HS-5 (cell line): Measurements from ENCODE around the gene CNTN4.
"Not testable (repeated sequence)": the region's sequence is repeated elsewhere in the genome, so short reads cannot be mapped to it uniquely, and the experiment has no call there.

Experiments
- DNase-seq: peaks from one replicate; pipeline ENCODE4 v3.0.0-alpha.2; 2012; ENCODE audit warnings: low read depth

Gene CNTN4

DNA sequence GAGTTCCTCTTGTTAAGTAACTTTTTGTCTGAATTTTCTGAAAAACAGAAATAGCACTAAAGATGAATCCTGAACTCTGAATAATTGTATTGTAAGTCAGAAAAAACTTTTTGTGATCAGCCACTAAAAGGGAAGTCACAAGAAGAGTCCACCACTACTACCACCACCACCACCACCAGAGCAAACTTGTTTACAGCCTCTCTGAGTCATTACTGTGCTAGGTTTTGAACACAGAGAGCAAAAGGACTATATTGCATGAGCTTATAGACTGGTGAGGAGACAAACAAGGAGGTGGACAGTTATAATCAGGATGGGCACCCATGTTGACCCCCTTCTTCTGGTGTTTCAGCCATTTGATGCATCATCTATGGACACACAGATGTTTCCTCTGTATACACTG lies 869.8 kb downstream of the CNTN4 start:
- DNase-seq: no peak

GRCh38 chr3:2976212-2976611 lies 877.5 kb downstream of the CNTN4 start:
- DNase-seq: no peak

GRCh38 chr3:2976796-2977195 lies 878.1 kb downstream of the CNTN4 start:
- no peak for DNase-seq

DNA sequence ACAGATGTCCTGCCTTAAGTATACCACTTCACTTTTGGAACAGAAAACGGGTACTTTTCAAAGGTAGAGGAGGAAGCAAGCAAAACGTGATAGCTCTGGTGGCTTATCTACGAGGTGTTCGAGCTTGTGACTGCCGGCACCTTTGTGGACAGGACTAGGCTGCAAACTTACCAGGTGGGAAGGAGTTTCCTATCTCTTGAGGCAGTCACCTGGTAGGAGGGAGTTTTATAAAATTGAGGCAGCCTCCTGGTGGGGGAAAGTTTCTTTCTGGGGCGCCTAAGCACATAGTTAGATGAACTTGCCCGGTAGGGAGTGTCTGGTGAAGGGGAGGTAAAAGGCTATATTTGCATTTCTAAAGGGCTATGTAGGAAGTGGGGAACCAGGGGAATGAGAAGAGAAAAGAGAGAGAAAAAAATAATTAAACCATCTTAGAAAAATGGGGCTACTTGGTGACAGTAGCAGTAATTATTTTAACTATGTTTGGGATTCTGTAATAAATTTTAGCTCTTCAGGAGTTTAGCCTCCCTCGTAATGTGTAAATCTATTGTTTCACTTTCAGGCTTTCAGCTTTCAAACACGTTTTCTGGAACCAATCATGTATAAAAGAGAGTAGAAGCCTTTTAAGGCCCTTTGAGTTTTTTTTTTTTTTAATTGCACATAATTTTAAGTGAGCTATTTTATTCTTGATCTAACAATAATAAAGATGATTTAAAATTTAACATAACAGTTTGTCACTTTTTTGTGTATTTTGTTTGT lies 880.5 kb downstream of the CNTN4 start:
- no peak for DNase-seq

DNA sequence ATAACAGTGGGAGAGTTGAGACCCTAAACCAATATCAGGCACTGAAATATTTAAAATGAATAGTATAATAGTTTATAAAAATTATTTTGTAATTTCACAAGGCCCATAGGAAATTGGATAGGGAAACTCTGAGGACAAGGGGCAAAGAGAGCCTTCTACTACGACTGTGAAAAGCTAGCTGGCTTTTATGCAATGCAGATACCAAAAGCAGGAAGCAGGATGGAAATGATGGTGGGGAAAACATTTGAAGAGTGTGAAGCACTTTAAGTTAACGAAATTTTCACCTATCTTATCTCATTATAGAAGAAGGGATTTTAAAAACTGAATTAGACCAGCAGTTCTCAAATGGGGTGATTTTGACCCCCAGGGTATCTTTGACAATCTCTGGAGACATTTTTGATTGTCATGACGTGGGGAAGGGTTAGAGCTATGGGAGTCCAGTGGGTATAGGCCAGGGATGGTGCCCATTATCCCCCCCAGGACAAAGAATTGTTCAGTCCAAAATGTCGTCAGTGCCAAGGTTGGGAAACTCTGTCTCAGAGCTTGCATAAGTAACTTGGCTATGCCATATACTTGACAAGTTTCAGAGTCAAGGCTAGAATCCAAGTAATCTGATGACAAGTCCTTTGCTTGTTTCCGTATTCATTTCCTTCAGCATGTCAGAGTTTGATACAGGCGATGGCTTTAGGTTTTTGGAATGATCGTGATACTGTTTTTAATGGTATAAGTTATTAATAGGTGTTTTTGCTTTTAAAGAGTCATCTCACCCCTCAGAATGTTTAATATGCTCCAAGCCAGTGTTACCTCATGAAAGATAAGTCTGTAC lies 885.6 kb downstream of the CNTN4 start:
- DNase-seq: no peak

DNA sequence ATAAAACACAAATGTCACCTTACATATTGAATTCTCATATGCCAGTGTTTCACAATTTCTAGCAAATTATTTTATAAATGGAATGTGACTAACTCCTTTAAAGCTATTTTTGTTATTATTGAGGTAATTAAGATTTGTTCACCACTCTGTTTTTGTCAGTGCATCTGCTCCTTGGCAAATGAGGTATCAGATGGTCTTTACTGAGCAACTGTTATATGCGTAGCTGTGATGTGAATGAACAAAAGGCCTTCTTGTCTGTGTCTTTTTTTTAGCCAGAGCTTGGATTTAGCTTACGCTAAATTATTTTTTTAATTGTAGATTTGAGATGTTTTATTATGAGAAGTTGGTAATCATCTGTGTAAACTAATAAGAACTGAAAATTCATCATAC lies 886.2 kb downstream of the CNTN4 start:
- no peak for DNase-seq

- DNase-seq: no peak
Observed at GRCh38 chr3:2985479-2985878, 886.8 kb downstream of the CNTN4 start.

DNA sequence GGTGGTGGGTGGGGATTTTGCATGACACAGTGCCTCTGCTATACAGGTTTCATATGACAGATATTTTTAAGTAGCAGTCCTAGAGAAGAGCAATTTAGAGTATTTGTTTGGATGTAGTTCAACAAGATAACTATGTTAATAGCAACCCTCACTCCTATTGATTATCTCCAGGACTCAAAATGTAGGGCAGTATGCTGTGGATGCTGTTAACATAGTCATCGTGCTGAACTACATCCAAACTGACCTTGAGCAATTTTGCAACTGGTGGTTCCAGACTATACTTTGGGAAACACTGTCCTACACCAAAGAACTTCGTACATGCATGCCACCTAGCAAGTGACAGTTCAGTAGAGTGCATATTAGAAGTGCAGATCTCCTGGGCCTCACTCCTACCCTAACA lies 893.9 kb downstream of the CNTN4 start:
- no peak for DNase-seq

GRCh38 chr3:2993130-2993529 lies 894.5 kb downstream of the CNTN4 start:
- not testable (repeated sequence) for DNase-seq

DNA sequence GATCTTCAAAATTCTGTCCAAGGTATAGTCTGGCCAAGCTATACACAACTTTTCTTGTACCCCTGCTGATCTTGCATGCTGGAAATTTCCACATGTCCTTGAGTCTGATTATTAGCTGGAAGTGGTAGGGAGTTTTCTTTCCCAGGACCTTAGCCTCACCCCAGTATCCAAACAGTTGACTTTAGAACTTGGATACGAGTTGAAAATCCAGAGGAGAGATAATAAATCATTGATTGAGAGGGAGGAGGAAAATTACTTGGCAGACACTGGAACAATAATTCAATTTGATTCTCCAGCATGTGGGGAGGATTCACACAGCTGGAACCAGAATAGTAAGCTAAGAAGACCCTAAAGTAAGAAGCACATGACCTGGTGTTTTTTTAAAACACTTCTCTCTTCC lies 895.1 kb downstream of the CNTN4 start:
- DNase-seq: no peak

DNA sequence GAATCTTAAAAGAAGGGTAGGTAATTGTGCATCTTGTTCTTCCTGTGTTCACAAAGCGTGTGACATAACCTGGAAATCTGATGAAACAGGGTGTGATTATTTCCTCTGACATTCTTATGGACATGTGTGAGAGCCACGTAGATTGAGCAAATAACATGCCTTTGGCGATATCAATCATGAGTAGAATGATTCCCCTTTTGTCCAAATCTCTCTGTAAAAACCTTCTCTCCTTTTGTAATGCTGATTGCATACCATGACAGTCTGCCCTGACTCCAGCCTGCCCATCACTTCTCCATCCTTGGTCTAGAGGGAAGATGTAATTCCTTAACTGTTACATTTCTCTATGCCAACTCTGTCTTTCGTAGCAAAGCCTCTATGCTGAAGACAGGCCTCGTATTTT lies 896.5 kb downstream of the CNTN4 start:
- DNase-seq: no peak

GRCh38 chr3:3005146-3005744 lies 906.6 kb downstream of the CNTN4 start:
- no peak for DNase-seq

DNA sequence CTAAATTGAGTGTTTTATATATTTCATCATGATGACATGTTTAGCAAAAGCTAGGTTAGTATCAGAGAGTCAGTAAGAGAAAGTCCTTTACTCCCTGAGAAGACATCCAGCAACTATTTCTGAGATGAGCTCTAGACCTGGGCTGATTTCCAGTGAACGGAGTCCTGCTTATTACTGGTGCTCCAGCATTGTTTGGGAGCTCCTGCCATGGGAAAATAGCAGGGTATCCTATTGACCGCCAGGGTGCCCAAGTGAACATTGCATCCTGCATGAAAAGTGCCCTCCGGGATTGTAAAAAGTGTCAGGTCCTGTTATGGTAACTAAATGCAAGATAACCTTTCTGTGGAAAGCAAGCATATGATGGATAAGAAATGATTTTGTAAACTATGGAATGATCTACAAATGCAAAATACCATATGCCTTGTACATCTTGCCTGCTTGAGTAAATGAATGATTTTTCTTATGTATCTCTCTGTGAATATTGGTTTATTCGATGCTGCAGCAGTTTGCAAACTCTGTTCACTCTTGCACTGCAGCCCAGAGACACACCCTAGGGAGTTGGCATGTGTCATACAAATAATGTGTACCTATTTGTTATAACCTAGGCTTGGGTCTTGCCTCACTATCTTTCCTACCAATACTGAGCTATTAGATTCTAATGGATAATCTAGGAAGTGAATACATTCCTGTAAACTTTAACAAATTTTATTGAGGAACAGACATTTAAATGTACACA lies 914.8 kb downstream of the CNTN4 start:
- no peak for DNase-seq

DNA sequence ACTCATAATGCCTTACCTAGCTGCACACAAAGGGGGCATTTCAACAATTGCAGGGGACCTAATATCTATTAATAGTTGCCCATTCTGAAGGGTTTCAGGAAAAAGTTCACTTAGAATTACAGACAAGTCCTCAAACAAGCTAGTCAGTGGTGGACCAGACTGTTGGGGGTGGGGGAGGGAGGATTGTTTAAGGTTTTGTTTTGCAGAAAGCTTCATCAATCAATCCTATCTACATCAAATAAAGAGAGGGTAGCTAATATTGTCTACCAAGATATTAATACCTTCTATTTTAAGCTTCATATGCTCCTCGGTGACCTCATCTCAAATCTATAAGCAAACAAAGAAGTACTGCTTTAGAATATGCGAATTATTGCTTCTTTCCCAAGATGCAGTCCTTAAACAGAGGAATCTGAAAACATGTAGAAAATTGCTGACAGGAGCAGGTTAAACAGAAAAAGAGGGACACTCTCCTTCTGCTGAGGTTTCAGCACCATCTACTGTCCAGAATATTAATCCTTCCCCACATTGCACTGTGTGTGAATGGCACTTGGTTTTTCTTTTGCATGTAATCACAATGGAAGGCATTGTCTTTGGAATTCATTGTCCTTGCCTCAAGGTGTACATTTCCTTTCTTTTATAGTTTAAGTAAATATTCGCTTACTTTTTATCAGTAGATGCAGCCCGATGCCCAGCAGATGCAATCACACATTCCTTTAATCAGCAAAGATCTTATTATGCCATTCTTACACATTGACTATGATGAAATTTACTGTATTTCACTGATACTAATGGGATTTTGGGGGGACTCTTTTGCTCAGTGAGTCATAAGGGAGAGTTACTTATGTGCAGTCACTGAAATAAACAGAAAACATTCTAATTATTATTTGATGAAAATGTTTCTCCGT lies 916.8 kb downstream of the CNTN4 start:
- DNase-seq: no peak

GRCh38 chr3:3016226-3016625 lies 917.6 kb downstream of the CNTN4 start:
- DNase-seq: no peak

- no peak for DNase-seq
Observed at GRCh38 chr3:3020209-3020608, 921.5 kb downstream of the CNTN4 start.

- no peak for DNase-seq
Observed at GRCh38 chr3:3023111-3023745, 924.6 kb downstream of the CNTN4 start.

- DNase-seq: no peak
Observed at GRCh38 chr3:3027976-3028567, 929.4 kb downstream of the CNTN4 start.

GRCh38 chr3:3031326-3031725 lies 932.7 kb downstream of the CNTN4 start:
- no peak for DNase-seq

- DNase-seq: no peak
Observed at GRCh38 chr3:3037156-3037555, 938.5 kb downstream of the CNTN4 start.
